HG02870 (cell line): ENCODE results near the gene SYT7.
"Not testable (repeated sequence)": the region's sequence is repeated elsewhere in the genome, so short reads cannot be mapped to it uniquely, and the experiment has no call there.

ENCODE experiments used
- ATAC-seq: cut with Tn5 transposase; IDR thresholded peaks from one replicate; pipeline ENCODE4 v1.9.1; 2021; ENCODE audit warnings: mild to moderate bottlenecking, moderate library complexity; ENCODE audit not compliant: unreplicated experiment

SYT7 gene

DNA sequence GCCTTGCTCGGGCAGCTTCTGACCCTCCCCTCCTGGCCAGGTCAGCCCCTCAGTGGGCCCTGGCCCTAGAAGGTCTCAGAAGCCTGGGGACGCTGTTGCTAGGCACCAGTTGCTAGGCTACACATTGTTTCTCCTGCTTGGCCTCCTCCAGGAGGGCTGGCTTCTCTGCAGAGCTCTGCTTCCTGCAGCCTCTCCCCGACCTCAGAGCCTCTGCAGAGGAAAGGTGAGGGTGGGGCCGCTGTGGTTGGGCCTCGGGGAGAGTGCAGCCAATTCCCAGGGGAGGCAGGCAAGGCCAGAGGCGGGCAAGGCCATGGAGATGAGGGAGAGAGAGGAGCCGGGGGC is 99.9 kb downstream of the SYT7 start:
- no peak for ATAC-seq

DNA sequence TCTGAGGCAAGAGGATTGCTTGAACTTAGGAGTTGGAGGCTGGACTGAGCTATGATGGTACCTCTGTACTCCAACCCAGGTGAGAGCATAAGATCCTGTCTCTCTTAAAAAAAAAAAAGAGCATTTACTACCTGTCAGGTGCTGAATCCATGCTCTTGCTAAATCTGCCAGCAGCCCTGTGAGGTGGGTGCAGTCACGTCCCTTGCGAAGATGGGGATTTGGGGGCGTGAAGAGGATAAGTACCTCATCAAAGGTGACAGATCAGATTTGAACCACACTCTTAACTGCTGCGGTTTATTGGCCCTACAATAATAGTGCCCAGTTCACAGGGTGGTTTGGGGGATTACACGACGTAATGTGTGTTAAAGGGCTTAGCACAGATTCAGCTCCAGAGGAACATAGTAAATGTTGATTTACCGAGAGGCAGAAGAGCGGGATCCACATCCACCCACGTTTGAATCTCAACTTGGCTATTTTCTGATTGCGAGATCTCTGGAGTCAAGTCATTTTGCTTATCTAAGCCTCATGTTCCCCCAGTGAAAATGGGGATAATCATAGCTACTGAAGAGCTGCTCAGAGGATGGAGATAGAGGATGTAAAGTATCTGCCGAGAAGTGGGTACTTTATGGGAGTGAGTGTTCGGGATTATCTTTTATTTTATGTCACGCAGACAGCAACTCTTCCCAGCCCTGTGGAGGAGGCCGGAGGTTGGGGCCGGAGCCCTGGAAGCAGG is 100.4 kb downstream of the SYT7 start:
- ATAC-seq, result no peak

- ATAC-seq, result not testable (repeated sequence)
Measured at GRCh38 chr11:61479360-61480058, 101.4 kb downstream of the SYT7 start.

DNA sequence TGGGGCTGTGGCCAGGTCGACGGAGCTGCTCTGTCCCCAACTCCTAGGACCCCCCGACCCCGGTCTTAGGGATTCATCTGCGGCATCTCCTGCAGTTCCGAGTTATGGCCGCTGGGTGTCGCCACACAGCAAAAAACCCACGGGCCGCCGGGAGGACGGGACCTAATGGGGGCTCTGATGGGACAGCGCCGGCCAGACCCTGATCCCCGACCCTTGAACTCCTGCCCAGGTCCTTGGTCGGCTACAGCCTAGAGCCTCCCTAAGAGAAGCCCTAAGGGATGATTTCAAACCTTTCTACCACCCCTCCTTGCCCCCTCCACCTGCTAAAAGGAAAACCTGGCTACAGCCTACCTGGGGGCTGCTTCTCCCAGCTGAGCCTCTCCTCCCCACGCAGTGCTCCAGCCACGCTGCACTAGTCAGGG is 103.1 kb downstream of the SYT7 start:
- ATAC-seq, result no peak

- no peak for ATAC-seq
Measured at GRCh38 chr11:61477126-61477525, 103.8 kb downstream of the SYT7 start.

DNA sequence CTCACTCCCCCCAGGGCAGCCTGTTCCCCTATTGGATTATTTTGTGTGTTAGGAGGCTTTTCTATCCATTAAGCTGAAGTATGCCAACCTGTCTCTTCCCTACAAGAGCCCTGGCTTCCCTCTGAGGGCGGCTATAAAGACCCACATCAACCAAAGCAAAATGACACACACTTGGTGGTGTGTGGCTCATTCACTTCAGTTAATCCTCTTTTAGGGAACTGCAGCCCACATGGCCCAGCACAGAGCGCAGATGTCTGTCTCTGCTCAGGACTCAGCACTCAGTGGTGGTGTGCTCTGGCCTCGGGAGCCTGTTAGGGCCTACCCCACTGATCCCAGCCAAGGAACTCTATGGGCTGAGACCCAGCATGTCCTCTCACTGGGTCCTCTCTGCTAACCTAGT is 104.5 kb downstream of the SYT7 start:
- no peak for ATAC-seq

DNA sequence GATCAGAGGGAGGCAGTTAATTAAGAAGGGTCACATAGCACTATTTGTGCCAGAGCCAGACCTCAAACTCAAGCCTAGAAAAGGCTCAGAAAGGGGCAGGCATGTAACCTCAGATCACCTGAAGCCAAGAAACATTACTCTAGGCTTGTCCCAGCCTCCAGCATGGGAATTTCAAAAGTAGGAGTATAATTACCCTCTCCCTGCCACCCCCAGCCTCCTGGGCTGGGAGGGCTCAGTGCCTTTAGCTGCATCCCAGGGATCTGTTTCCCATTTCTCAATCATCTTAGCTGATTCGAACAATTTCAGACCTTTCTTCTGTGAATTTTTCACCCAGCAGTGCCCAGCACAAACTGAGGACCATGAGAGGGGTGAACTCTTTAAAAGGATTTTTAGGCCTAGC is 105.4 kb downstream of the SYT7 start:
- ATAC-seq, result no peak

DNA sequence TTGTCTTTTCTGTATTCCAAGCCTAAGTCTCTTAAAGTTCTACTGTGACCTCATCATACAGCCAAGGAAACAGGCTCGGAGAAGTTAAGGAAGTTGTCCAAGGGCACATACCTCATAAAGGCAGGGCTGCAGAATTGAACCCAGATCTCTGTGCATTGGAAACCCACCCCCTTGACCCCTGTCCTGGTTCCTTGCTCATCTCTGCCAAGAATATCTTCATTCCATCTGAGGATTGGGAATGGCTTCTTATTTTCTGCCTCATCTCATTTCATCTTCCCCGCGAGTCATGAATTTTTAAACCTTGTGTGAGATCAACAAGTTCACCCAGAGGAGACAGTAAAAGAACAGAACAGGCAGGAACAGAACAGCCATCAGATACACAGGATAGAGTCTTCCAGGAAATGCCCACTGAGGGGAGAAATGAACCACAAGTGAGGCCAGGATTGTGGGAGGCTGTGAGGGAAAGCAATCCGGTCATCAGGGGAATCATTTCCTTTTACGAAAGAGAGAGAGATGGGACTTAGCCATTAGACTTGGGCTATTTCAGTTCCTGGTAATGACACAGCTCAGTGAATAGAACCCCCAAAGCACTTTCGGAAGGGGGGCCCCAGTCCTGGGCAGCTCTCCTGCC is 106.7 kb downstream of the SYT7 start:
- ATAC-seq, result no peak

DNA sequence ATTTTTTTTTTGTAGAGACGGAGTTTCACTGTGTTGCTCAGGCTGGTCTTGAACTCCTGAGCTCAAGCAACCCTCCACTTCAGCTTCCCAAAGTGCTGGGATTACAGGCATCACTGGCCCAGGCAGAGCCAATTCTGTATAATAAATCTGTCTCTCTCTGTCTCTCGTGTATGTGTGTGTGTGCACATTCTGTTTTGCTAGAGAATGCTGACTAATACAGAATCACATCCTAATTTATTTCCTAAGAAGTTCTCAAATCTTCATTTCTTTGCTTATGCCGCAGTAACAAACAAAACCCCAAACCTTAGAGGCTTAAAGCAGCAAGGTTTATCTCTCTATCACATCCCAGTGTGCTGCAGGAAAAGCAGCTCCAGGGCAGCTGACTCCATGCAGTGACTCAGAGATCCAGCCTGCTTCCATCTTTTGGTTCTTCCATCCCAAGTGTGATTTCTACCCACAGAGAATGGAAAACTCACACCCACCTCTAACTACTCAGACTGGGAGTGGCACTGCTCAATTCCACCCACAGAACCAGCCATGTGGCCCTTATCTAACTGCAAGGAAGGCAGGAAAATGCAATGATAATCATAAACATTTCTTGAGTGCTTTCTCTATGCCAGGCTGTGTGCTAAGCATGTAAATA is 107.4 kb downstream of the SYT7 start:
- ATAC-seq, result no peak

GRCh38 chr11:61472868-61473267 is 108.0 kb downstream of the SYT7 start:
- no peak for ATAC-seq

- no peak for ATAC-seq
Measured at GRCh38 chr11:61472282-61472681, 108.6 kb downstream of the SYT7 start.

DNA sequence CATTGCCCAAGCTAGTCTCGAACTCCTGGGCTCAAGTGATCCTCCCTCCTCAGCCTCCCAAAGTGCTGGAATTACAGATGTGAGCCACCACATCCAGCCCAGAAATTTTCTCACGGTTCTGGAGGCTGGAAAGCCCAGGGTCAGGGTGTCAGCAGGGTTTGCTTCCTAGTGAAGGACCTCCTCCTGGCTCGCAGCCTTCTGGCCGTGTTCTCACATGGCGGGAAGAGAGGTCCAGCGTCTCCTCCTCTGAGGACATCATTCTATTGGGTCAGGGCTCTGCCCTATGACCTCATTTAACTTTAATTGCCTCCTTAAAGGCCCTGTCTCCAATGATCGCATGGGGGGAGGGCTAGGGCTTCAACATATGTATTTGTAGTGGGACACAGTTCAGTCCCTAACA is 112.9 kb downstream of the SYT7 start:
- no peak for ATAC-seq

- ATAC-seq, result not testable (repeated sequence)
Measured at GRCh38 chr11:61467602-61468001, 113.3 kb downstream of the SYT7 start.
